ENCODE data around the gene FBXW8. TPM values are rescaled to one million over a fixed set of nuclear protein-coding genes. Genes with fewer than 3 reads are reported as not detected.

FBXW8 gene
- total and polyA plus RNA-seq, 4 donors = 1.9 to 7.1 (median 4.9) TPM

DNA sequence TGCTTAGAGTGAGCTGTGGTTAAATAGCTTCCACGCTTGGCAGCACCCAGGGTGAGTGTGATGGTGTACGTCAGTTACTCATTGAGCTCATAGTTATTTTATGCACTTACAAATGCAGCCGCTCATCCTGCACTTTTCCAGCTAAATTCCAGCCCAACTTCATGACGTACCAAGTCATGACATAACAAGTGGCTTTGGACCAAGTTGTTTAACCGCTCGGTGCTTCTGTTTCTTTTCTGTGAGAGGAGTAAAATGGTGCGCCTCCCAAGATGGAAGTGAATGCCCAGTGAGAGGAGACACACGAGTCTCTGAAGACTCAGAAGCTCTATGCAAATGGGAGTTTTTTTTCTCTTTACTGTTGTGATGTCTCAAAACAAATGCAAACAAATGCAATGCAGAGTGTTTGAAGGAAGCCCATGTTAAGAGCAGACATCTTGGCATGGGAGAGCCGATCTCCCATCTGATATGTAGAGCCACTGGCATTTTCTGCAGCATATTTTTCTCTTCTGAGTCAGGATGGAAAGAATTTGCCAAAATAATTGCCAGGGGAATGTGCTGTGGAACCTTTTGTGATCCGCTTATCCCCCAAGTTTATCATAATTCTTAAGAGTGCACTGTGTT is 72.2 kb downstream of the FBXW8 start:
- no peak for DNase-seq (ENCODE audit: low spot score)
- no peaks in the 10 kb centered on the region for H3K36me3 ChIP-seq (ENCODE audit: control insufficient read depth in 4 of 4, insufficient read depth in 3 of 4, low read depth in 1 of 4, low read length in 3 of 4)
- no peaks in the 10 kb centered on the region for H3K27me3 ChIP-seq (ENCODE audit: control insufficient read depth in 4 of 4, insufficient read depth in 4 of 4, low read length in 3 of 4)
- H3K4me3 ChIP-seq (ENCODE audit: low read depth in 1 of 3, low read length in 3 of 3) = no peak overlapping the region
- TF ChIP-seq JUND (IDR thresholded peaks at IDR 0.05) (no peak), TAF1 (conservative IDR thresholded peaks at IDR 0.05) (no peak), SP1 (IDR thresholded peaks at IDR 0.05) (no peak), HNF4A (conservative IDR thresholded peaks at IDR 0.05) (no peak), EGR1 (IDR thresholded peaks at IDR 0.05; ENCODE audit: low read depth in 2 of 2) (no peak), GABPA (IDR thresholded peaks at IDR 0.05 in 1 of 2, conservative IDR thresholded peaks at IDR 0.05 in 1 of 2) (no peak), NR2F2 (IDR thresholded peaks at IDR 0.05) (no peak), RXRA (IDR thresholded peaks at IDR 0.05) (no peak), FOXA1 (IDR thresholded peaks at IDR 0.05) (no peak), YY1 (IDR thresholded peaks at IDR 0.05) (no peak), RAD21 (IDR thresholded peaks at IDR 0.05) (no peak), HNF4G (IDR thresholded peaks at IDR 0.05) (no peak)
- TF ChIP-seq, protein P1, sequence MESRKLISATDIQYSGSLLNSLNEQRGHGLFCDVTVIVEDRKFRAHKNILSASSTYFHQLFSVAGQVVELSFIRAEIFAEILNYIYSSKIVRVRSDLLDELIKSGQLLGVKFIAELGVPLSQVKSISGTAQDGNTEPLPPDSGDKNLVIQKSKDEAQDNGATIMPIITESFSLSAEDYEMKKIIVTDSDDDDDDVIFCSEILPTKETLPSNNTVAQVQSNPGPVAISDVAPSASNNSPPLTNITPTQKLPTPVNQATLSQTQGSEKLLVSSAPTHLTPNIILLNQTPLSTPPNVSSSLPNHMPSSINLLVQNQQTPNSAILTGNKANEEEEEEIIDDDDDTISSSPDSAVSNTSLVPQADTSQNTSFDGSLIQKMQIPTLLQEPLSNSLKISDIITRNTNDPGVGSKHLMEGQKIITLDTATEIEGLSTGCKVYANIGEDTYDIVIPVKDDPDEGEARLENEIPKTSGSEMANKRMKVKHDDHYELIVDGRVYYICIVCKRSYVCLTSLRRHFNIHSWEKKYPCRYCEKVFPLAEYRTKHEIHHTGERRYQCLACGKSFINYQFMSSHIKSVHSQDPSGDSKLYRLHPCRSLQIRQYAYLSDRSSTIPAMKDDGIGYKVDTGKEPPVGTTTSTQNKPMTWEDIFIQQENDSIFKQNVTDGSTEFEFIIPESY (IDR thresholded peaks at IDR 0.05) = no peak
- TF ChIP-seq, protein P2, sequence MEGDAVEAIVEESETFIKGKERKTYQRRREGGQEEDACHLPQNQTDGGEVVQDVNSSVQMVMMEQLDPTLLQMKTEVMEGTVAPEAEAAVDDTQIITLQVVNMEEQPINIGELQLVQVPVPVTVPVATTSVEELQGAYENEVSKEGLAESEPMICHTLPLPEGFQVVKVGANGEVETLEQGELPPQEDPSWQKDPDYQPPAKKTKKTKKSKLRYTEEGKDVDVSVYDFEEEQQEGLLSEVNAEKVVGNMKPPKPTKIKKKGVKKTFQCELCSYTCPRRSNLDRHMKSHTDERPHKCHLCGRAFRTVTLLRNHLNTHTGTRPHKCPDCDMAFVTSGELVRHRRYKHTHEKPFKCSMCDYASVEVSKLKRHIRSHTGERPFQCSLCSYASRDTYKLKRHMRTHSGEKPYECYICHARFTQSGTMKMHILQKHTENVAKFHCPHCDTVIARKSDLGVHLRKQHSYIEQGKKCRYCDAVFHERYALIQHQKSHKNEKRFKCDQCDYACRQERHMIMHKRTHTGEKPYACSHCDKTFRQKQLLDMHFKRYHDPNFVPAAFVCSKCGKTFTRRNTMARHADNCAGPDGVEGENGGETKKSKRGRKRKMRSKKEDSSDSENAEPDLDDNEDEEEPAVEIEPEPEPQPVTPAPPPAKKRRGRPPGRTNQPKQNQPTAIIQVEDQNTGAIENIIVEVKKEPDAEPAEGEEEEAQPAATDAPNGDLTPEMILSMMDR (IDR thresholded peaks at IDR 0.05; ENCODE audit: low read depth, low read length, missing input control) = no peak
- TF ChIP-seq, protein P3, sequence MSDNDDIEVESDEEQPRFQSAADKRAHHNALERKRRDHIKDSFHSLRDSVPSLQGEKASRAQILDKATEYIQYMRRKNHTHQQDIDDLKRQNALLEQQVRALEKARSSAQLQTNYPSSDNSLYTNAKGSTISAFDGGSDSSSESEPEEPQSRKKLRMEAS (IDR thresholded peaks at IDR 0.05) = no peak
- TF ChIP-seq, protein P4, sequence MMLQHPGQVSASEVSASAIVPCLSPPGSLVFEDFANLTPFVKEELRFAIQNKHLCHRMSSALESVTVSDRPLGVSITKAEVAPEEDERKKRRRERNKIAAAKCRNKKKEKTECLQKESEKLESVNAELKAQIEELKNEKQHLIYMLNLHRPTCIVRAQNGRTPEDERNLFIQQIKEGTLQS (IDR thresholded peaks at IDR 0.05) = no peak
- TF ChIP-seq, protein P5, sequence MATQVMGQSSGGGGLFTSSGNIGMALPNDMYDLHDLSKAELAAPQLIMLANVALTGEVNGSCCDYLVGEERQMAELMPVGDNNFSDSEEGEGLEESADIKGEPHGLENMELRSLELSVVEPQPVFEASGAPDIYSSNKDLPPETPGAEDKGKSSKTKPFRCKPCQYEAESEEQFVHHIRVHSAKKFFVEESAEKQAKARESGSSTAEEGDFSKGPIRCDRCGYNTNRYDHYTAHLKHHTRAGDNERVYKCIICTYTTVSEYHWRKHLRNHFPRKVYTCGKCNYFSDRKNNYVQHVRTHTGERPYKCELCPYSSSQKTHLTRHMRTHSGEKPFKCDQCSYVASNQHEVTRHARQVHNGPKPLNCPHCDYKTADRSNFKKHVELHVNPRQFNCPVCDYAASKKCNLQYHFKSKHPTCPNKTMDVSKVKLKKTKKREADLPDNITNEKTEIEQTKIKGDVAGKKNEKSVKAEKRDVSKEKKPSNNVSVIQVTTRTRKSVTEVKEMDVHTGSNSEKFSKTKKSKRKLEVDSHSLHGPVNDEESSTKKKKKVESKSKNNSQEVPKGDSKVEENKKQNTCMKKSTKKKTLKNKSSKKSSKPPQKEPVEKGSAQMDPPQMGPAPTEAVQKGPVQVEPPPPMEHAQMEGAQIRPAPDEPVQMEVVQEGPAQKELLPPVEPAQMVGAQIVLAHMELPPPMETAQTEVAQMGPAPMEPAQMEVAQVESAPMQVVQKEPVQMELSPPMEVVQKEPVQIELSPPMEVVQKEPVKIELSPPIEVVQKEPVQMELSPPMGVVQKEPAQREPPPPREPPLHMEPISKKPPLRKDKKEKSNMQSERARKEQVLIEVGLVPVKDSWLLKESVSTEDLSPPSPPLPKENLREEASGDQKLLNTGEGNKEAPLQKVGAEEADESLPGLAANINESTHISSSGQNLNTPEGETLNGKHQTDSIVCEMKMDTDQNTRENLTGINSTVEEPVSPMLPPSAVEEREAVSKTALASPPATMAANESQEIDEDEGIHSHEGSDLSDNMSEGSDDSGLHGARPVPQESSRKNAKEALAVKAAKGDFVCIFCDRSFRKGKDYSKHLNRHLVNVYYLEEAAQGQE (IDR thresholded peaks at IDR 0.05) = no peak
- H3K27ac ChIP-seq (ENCODE audit: low read depth in 1 of 2, low read length in 2 of 2) = no peak overlapping the region
- H3K9me3 ChIP-seq (ENCODE audit: control insufficient read depth in 4 of 4, low read length in 3 of 4) = no peaks in the 10 kb centered on the region
- no peak overlapping the region for H3K9ac ChIP-seq (ENCODE audit: low read depth in 1 of 2, low read length in 2 of 2)
- 93% methylated on average over 10 of the region's 10 CpGs for WGBS
- H3K4me1 ChIP-seq (ENCODE audit: control insufficient read depth in 4 of 4, insufficient read depth in 4 of 4, low read length in 3 of 4) = no peaks in the 10 kb centered on the region

Measured in liver (tissue), 9 donors.